ENCODE data around the gene FOXA2.

The FOXA2 gene

GRCh38 chr20:22584522-22584921 is at the start of gene FOXA2:
Gene FOXA2, minus strand, starts transcription at chr20:22584572. Its CDS starts 294 bp downstream, at chr20:22584278.
- no peak for TF ChIP-seq CTCF (IDR thresholded peaks at IDR 0.05; ENCODE audit: control extremely low read depth, extremely low read depth, low read depth, missing control alignments)
- CTCF ChIA-PET: no interaction called here
- POLR2A ChIA-PET: no interaction called here
- no peak for DNase-seq (ENCODE audit: extremely low spot score)

- CTCF ChIA-PET: no interaction called here
- no peak for DNase-seq (ENCODE audit: extremely low spot score)
- POLR2A ChIA-PET: no interaction called here
- TF ChIP-seq CTCF (IDR thresholded peaks at IDR 0.05; ENCODE audit: control extremely low read depth, extremely low read depth, low read depth, missing control alignments): no peak
These were observed 46.3 kb upstream of the FOXA2 start for GRCh38 chr20:22630701-22631100.

DNA sequence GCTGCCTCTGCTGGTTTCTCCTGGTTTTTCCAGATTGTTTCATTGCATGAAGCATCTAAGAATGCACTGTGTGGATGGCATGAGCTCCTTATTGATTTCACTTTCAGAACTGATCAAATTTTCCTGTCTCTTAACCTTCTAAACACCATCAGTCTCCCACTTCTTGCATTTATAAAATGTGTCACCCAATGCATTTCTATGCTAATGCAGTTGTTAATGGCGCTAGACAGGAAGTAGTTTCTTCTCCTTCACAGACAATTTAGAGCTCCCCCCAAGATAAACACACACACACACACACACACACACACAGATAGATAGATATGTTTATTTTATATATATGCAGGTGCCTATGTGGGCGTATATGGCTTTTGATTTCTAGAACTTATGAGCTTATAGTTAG is 45.6 kb upstream of the FOXA2 start:
- CTCF ChIA-PET: interaction anchor here (1.1 kb wide), 1 partner anchor 11 kb away, joined by 3 read pairs; no protein-coding TSS in a partner anchor
- DNase-seq (ENCODE audit: extremely low spot score): no peak
- no peak for TF ChIP-seq CTCF (IDR thresholded peaks at IDR 0.05; ENCODE audit: control extremely low read depth, extremely low read depth, low read depth, missing control alignments)
- POLR2A ChIA-PET: no interaction called here

- DNase-seq (ENCODE audit: extremely low spot score): no peak
- ChIA-PET POLR2A (no interaction called here), CTCF (interaction anchor here (1.1 kb wide), 1 partner anchor 11 kb away, joined by 3 read pairs; no protein-coding TSS in a partner anchor)
- no peak for TF ChIP-seq CTCF (IDR thresholded peaks at IDR 0.05; ENCODE audit: control extremely low read depth, extremely low read depth, low read depth, missing control alignments)
These were observed 45.1 kb upstream of the FOXA2 start for GRCh38 chr20:22629447-22629846.

DNA sequence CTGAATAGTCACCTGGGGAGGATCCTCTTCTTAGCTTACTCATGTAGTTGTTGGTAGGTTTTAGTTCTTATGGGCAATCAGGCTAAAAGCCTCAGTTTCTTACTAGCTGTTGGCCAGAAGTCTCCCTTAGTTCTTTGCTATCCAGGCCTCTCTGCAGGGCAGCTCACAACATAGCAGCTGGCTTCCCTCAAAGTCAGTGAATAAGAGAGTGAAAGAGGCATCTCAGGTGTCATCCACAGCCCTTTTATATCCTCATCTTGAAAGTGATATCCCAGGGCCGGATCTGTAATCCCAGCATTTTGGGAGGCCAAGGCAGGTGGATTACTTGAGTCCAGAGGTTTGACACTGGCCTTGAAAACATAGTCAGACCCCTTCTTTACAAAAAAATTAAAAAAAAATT is 42.1 kb upstream of the FOXA2 start:
- TF ChIP-seq CTCF (IDR thresholded peaks at IDR 0.05; ENCODE audit: control extremely low read depth, extremely low read depth, low read depth, missing control alignments): no peak
- ChIA-PET POLR2A (no interaction called here), CTCF (interaction anchor here (1.5 kb wide), 1 partner anchor 65 kb away, joined by 3 read pairs; no protein-coding TSS in a partner anchor)
- no peak for DNase-seq (ENCODE audit: extremely low spot score)

GRCh38 chr20:22623211-22623610 is 38.8 kb upstream of the FOXA2 start:
- DNase-seq (ENCODE audit: extremely low spot score): no peak
- ChIA-PET CTCF (interaction anchor here (1.4 kb wide), 1 partner anchor 60 kb away, joined by 3 read pairs; no protein-coding TSS in a partner anchor), POLR2A (no interaction called here)
- TF ChIP-seq CTCF (IDR thresholded peaks at IDR 0.05; ENCODE audit: control extremely low read depth, extremely low read depth, low read depth, missing control alignments): no peak

DNA sequence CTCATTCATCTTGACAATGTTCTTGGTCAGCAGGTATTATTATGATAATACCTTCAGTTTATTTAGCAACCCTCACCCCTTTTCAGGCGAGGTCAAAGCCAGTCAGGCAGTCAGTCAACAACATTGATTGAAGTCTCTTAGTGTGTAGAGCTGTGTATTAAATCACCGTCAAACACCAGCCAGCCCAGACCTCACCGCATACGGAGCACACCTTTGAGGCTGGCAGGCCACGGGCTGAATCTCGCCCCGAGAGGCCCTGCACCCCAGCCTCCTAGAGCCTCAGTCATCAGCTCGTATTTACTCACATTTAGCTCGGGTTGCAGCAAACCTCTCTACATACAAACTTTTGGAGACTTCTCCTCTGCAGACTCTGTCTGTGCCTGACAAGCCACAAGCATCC is 36.0 kb upstream of the FOXA2 start:
- no peak for DNase-seq (ENCODE audit: extremely low spot score)
- no peak for TF ChIP-seq CTCF (IDR thresholded peaks at IDR 0.05; ENCODE audit: control extremely low read depth, extremely low read depth, low read depth, missing control alignments)
- CTCF ChIA-PET: no interaction called here
- POLR2A ChIA-PET: no interaction called here

All from GM10248 (cell line).